ENCODE data around the gene PTPN4.
"Not testable (repeated sequence)": the region's sequence is repeated elsewhere in the genome, so short reads cannot be mapped to it uniquely, and the experiment has no call there.

Gene PTPN4

DNA sequence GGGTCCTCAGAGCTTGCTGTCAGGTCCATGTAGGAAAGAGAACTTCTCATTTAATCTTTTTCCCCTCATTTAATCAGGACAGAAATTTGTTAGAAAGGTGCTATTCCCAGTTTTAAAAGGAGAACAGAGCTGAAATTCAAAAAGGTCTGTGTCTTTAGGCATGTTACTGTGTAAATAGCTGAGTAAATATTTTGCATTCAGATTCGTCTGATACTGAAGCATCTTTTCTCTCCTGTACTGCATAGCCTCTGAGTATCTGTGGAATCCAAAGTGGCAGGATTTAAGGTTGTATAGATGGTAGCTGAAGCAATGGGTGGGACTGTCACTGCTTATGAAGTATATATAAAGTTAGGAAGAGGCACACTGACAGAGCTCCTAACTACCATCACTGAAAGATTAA lies 9.0 kb downstream of the PTPN4 start:
- DNase-seq = no peak

GRCh38 chr2:119769645-119770044 lies 9.9 kb downstream of the PTPN4 start:
- DNase-seq = no peak

- no peak for DNase-seq
These were observed 11.6 kb downstream of the PTPN4 start for GRCh38 chr2:119771331-119771730.

- no peak for DNase-seq
These were observed 12.4 kb downstream of the PTPN4 start for GRCh38 chr2:119772128-119772527.

DNA sequence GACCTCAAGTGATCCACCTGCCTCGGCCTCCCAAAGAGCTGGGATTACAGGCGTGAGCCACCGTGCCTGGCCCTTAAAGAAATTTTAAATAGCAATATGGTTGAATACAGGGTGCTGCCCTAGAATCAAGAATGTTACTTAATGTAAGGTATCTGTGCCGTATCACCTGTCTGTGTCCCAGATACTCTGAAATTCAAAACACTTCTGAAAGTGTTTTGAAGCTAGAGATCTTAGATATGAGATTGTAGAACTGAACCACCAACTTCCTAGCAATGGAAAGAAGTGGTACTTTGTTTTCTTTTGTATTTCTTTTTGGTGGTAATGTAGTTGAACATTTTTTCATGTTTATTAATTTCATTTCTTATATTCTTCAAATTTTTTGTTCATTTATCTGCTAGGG lies 13.0 kb downstream of the PTPN4 start:
- DNase-seq = no peak

- DNase-seq = no peak
These were observed 14.3 kb downstream of the PTPN4 start for GRCh38 chr2:119774026-119774425.

DNA sequence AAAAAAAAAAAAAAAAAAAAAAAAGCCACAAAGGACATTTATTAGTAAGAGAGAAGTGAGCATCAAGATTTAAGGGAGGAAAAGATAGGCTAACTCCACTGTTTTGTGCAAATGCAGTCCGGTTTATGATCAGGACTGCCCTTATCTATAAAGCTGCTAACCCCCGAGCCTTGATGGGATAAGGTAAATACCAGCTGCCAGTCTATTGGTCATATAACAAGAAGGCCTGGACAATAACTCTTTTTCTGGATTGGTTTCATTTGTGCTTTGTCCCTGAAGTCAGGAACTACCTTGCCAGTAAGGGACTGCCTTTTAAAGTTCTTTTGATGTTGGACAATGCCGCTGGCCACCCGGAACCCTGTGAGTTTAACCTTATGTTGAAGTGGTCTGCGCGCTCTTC lies 15.4 kb downstream of the PTPN4 start:
- DNase-seq = no peak

- DNase-seq = no peak
These were observed 22.7 kb downstream of the PTPN4 start for GRCh38 chr2:119782308-119783027.

GRCh38 chr2:119784876-119785275 lies 25.2 kb downstream of the PTPN4 start:
- DNase-seq = no peak

DNA sequence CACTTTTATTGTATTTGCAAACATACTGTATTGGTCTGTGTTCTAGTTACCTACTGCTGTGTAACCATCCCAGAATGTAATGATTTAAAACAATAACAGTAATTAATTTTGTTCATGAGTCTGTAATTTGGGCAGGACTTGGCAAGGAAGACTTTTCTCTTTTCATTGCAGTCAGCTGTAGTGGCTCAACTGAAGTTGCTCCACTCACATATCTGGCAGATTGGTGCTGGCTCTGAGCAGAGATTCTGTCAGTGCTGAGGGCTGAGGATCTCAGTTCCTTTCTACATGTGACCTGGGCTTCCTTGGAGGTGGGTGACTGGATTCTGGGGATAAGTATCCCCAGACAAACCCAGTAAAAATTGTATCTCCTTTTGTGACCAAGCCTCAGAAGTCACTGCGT lies 26.6 kb downstream of the PTPN4 start:
- no peak for DNase-seq

DNA sequence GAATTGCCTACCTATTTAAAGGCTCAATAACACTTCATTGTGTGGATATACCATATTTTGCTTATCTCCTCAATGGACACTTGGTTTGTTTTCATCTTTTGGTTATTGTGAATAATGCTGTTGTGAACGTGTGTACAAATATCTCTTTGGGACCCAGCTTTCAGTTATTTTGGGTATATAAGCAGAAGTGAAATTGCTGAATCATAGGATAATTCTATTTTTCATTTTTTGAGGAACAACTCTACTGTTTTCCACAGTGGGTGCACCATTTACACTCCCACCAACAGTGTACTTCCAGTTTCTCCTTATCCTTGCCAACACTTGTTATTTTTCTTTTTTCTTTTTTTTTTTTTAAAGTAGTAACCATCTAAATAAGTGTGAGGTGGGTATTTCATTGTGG lies 29.0 kb downstream of the PTPN4 start:
- no peak for DNase-seq

DNA sequence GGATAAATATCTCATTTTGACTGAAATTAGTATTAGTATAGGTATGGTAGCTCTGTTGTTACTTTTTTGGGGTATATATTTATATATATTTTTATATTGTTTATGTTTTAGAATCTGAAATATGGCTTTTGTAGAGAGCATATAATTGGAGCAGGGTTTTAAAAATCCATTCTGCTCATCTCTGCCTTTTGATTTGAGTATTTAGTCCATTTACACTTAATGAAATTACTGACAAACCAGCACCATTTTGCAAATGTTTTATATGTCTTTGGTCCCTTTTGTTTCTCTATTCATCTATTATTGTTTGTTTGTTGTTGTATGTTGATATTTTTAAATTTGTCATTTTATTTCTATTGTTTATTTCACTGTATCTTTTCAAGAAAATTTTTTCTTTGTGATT lies 30.7 kb downstream of the PTPN4 start:
- no peak for DNase-seq

DNA sequence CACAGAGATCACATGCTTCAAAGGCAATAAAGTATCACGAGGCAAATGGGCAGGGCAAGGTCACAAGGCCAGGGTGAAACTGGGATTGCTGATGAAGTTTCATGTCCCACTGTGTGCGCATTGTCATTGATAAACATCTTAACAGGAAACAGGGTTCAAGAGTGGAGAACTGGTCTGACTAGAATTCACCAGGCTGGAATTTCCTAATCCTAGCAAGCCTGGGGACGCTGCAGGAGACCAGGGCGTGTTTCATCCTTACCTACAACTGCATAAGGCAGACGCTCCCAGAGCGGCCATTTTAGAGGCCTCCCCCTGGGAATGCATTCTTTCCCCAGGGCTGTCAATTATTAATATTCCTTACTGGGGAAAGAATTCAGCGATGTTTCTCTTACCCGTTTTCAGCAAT lies 33.2 kb downstream of the PTPN4 start:
- DNase-seq = no peak

GRCh38 chr2:119794237-119794636 lies 34.5 kb downstream of the PTPN4 start:
- no peak for DNase-seq

DNA sequence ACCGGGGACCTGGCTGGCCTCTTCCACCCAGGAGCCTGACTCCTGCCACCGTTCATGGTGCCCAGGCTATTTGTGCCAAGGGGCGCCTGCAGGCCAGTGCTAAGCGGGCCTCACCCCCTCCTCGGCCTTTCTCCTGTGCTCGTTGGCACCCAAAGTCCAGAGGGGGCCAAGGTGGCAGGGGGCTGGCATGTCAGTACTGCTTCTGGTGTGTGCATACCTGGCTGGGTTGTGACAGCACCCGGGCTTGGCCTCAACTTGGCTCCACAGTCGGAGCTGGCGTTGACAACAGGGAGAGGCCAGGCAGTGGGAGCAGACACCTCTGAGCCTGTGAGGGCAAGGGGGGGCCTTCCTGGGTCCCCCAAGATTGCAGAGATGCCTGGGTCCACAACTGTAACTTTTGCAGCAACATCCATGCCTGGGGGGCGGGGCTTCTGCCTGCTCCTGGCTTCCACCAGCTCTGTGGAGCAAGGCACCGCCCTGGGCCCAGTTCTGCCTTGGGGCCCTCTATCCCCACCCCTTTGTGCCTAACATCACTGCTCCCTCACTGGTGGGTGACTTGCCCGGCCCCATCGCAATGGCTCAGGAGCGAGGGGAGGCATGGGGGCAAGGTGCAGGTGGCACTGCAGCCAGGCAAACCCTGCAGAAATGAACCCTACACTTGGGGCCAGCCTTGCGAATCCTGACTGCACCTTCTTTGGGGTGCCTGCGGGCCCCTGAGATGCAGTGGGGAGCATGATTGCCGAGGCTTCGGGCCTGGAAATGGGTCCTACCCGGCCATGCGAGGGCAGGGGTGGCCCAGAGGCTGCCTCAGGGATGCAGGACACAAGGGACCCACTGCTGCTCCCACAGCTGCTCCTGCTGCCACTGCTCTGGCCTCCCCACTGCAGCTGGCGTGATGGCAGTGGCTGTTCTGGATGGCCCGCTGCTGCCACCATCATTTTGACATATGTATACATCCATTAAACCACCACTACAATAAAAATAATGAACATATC lies 35.9 kb downstream of the PTPN4 start:
- DNase-seq = no peak

DNA sequence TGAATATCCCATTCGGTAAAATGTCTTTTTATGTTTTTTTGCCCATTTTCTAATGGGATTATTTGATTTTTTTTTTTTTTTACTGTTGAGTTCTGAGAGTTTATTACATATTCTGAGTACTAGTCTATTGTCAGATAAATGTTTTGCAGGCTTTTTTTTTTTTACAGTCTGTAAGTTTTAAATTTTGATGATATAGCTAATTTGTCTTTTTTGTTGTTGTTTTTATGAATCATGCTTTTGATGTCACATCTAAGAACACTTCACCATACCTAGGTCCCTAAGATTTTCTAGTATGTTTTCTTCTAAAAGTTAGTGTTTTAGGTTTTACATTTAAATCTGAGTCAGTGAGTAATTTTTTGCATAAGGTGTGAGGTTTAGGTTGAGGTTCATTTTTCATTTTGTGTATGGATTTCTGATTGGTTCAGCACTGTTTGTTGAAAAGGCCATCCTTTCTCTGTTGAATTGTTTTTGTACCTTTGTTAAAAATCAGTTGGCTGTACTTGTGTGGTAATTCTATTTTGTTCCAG lies 40.7 kb downstream of the PTPN4 start:
- DNase-seq = no peak

- no peak for DNase-seq
These were observed 41.3 kb downstream of the PTPN4 start for GRCh38 chr2:119801040-119801439.

- not testable (repeated sequence) for DNase-seq
These were observed 42.3 kb downstream of the PTPN4 start for GRCh38 chr2:119801989-119802388.

DNA sequence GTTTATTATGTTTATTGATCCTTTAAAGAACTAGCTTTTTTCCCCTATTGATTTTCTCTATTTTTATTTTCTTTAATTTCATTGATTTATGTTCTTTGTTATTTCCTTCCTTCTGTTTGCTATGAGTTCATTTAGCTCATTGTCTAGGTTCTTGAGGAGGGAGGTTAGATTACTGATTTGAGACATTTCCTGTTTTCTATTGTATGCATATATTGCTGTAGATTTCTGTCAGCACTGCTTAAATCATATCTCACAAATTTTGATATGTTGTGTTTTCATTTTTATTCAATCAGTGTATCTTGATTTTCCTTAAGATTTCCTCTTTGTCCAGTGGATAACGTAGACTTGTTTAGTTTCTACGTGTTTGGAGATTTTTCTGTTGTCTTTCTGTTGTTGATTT lies 43.4 kb downstream of the PTPN4 start:
- DNase-seq = no peak

DNA sequence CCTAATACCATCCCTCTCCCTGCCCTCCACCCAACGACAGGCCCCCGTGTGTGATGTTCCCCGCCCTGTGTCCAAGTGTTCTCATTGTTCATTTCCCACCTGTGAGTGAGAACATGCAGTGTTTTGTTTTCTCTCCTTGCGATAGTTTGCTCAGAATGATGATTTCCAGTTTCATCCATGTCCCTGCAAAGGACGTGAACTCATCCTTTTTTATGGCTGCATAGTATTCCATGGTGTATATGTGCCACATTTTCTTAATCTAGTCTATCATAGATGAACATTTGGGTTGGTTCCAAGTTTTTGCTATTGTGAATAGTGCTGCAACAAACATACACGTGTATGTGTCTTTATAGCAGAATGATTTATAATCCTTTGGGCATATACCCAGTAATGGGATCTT lies 44.7 kb downstream of the PTPN4 start:
- not testable (repeated sequence) for DNase-seq

DNA sequence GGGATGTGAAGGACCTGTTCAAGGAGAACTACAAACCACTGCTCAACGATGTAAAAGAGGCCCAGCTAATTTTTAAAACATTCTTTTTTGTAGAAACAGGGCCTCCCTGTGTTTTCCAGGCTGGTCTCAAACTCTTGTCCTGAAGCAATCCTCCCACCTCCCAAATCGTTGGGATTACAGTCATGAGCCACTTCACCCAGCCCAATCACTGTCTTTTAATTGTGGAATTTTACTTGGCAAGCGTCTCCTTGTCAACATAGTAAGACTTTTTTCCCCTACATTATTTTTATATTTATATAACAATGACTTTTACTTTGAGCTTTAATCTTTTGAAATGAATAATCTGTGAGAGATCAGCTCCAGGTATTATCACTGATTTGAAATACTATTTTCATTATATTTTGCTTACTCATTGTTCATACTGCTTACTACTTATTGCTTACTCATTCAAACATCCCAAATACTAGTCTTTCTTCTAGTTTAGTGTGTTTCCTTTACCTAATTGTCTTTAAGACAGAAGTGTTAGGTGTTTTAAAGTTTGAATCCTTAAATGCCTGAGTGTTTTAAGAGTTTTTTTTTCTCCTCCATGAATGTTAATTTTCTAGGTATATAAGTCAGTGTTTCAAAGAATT lies 48.9 kb downstream of the PTPN4 start:
- no peak for DNase-seq

DNA sequence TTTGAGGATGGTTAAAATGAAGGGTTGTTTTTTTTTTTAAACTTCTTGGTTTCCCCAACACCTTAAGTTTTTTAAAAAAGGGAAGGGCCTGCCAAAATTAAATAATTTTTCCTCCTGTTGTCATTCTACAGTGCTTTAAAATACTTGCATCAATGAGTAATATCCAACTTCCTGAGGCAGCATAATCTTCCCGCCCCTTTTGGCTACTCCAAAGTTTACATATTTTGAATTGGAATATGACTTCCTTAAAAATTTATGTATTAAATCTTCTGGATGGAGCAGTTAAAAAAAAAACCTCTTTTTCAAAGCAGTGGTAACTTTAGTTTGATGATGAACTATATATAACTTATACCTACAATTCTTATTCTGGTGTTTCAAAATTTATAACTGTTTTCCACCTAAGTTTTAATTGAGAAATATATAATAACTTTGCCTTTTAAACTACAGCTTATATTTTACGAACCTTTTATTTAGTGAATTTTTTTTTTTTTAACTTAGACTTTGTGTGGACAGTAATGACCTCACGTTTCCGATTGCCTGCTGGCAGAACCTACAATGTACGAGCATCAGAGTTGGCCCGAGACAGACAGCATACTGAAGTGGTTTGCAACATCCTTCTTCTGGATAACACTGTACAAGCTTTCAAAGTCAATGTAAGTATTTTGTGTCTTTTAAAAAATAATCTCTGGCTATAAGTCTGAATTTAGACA lies 49.8 kb downstream of the PTPN4 start:
- DNase-seq = no peak

Data from effector CD8-positive, alpha-beta T cell (primary cell).